Stimulated activated CD4-positive, alpha-beta T cell treated with anti-CD3 and anti-CD28 coated beads, TNF-alpha, amount 100 ng/mL, for 1 hour (primary cell): Measurements from ENCODE around the gene HIVEP3.
"Not testable (repeated sequence)": the region's sequence is repeated elsewhere in the genome, so short reads cannot be mapped to it uniquely, and the experiment has no call there.

Source experiments
- DNase-seq, 3 donors: peaks; one replicate each; pipeline ENCODE4 v3.0.0-alpha.2; 2020; ENCODE audit warnings: low read depth in 3 of 3, low spot score in 1 of 3

Gene HIVEP3

GRCh38 chr1:41568204-41568603 is 350.5 kb downstream of the HIVEP3 start:
- no peak for DNase-seq

GRCh38 chr1:41566969-41567368 is 351.8 kb downstream of the HIVEP3 start:
- no peak for DNase-seq

- no peak for DNase-seq
Measured at GRCh38 chr1:41566274-41566885, 352.3 kb downstream of the HIVEP3 start.

- no peak for DNase-seq
Measured at GRCh38 chr1:41564741-41565475, 353.8 kb downstream of the HIVEP3 start.

- no peak for DNase-seq
Measured at GRCh38 chr1:41562328-41562727, 356.4 kb downstream of the HIVEP3 start.

- DNase-seq = no peak
Measured at GRCh38 chr1:41560931-41561330, 357.8 kb downstream of the HIVEP3 start.

- DNase-seq = no peak
Measured at GRCh38 chr1:41560496-41560895, 358.2 kb downstream of the HIVEP3 start.

- no peak for DNase-seq
Measured at GRCh38 chr1:41559331-41559730, 359.4 kb downstream of the HIVEP3 start.

- DNase-seq = no peak
Measured at GRCh38 chr1:41558761-41559171, 360.0 kb downstream of the HIVEP3 start.

GRCh38 chr1:41557751-41558455 is 360.8 kb downstream of the HIVEP3 start:
- DNase-seq = no peak

- not testable (repeated sequence) for DNase-seq
Measured at GRCh38 chr1:41554746-41555145, 364.0 kb downstream of the HIVEP3 start.

GRCh38 chr1:41547781-41548560 is 370.8 kb downstream of the HIVEP3 start:
- DNase-seq = no peak

- DNase-seq = no peak
Measured at GRCh38 chr1:41547336-41547735, 371.4 kb downstream of the HIVEP3 start.

- no peak for DNase-seq
Measured at GRCh38 chr1:41546833-41547135, 371.9 kb downstream of the HIVEP3 start.

GRCh38 chr1:41545996-41546832 is 372.5 kb downstream of the HIVEP3 start:
- DNase-seq = no peak

- no peak for DNase-seq
Measured at GRCh38 chr1:41542196-41542930, 376.4 kb downstream of the HIVEP3 start.

- DNase-seq = no peak
Measured at GRCh38 chr1:41541592-41541952, 377.1 kb downstream of the HIVEP3 start.

GRCh38 chr1:41540886-41541591 is 377.7 kb downstream of the HIVEP3 start:
- no peak for DNase-seq

GRCh38 chr1:41539999-41540398 is 378.7 kb downstream of the HIVEP3 start:
- no peak for DNase-seq

GRCh38 chr1:41539418-41539805 is 379.3 kb downstream of the HIVEP3 start:
- no peak for DNase-seq
